Measurements from ENCODE around the gene CACNG3. TPM values are rescaled to one million over a fixed set of nuclear protein-coding genes. Genes with fewer than 3 reads are reported as not detected.

The CACNG3 gene
- total RNA-seq, 1 donor from 2014 or later = not detected

GRCh38 chr16:24273508-24274182, 17.5 kb downstream of the CACNG3 start:
- no peak for DNase-seq (ENCODE audit: low read depth)
- H3K4me3 ChIP-seq (ENCODE audit: low read depth, low read length) = no peak overlapping the region
- TF ChIP-seq CTCF (conservative IDR thresholded peaks at IDR 0.05; ENCODE audit: low read depth, low read length) = no peak

GRCh38 chr16:24275413-24275812, 19.3 kb downstream of the CACNG3 start:
- no peak for TF ChIP-seq CTCF (conservative IDR thresholded peaks at IDR 0.05; ENCODE audit: low read depth, low read length)
- no peak for DNase-seq (ENCODE audit: low read depth)
- no peak overlapping the region for H3K4me3 ChIP-seq (ENCODE audit: low read depth, low read length)

GRCh38 chr16:24279982-24280515, 23.9 kb downstream of the CACNG3 start:
- no peak for DNase-seq (ENCODE audit: low read depth)
- TF ChIP-seq CTCF (conservative IDR thresholded peaks at IDR 0.05; ENCODE audit: low read depth, low read length) = no peak
- no peak overlapping the region for H3K4me3 ChIP-seq (ENCODE audit: low read depth, low read length)

GRCh38 chr16:24281466-24281865, 25.3 kb downstream of the CACNG3 start:
- TF ChIP-seq CTCF (conservative IDR thresholded peaks at IDR 0.05; ENCODE audit: low read depth, low read length) = no peak
- no peak for DNase-seq (ENCODE audit: low read depth)
- no peak overlapping the region for H3K4me3 ChIP-seq (ENCODE audit: low read depth, low read length)

- no peak for DNase-seq (ENCODE audit: low read depth)
- H3K4me3 ChIP-seq (ENCODE audit: low read depth, low read length) = no peak overlapping the region
- no peak for TF ChIP-seq CTCF (conservative IDR thresholded peaks at IDR 0.05; ENCODE audit: low read depth, low read length)
These were observed 26.0 kb downstream of the CACNG3 start for GRCh38 chr16:24282141-24282540.

- DNase-seq (ENCODE audit: low read depth) = no peak
- TF ChIP-seq CTCF (conservative IDR thresholded peaks at IDR 0.05; ENCODE audit: low read depth, low read length) = no peak
- no peak overlapping the region for H3K4me3 ChIP-seq (ENCODE audit: low read depth, low read length)
These were observed 30.7 kb downstream of the CACNG3 start for GRCh38 chr16:24286741-24287405.

Data from epithelial cell of proximal tubule (primary cell).